Coronary artery (tissue), 2 donors: ENCODE measurements around the gene CTPS2.
"Not testable (repeated sequence)": the region's sequence is repeated elsewhere in the genome, so short reads cannot be mapped to it uniquely, and the experiment has no call there.

ENCODE experiments used
- DNase-seq: peaks from one replicate; pipeline ENCODE4 v3.0.0-alpha.2; 2017; ENCODE audit warnings: low spot score
- H3K27ac ChIP-seq, 2 donors: fragments of 200-600 bp; sonication (generic); one replicate each; pipeline ENCODE4 v1.5.1; 2016 to 2019
- H3K4me3 ChIP-seq: fragments of 200-600 bp; sonication (generic); 2 replicates; pipeline ENCODE4 v1.5.1; 2016; ENCODE audit warnings: mild to moderate bottlenecking, moderate library complexity
- CTCF ChIP-seq: fragments of 200-600 bp; sonication (generic); IDR thresholded peaks from one replicate; pipeline ENCODE4 v1.5.1; 2019; ENCODE audit warnings: antibody characterized with exemption

Gene CTPS2

DNA sequence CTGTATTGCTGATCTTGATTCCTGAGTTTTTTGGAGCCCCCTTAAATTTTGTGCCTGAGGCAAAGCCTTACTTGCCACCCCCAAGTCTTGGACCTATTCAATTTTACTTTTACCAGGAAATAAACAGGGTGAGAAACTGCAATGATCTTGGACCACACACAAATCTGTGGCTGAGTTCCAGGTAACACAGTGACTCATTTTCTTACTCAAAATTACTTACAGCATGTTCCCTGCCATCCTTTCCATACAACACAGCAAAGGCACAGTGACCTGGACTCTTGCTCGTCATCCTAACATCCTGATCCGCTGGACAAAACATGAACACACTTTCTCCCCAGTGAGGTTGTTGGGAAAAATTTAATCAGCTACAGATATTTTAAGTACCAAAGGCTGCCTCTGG is 123.3 kb downstream of the CTPS2 start:
- no peak overlapping the region for H3K4me3 ChIP-seq
- TF ChIP-seq CTCF = no peak
- no peak overlapping the region for H3K27ac ChIP-seq
- no peak for DNase-seq

DNA sequence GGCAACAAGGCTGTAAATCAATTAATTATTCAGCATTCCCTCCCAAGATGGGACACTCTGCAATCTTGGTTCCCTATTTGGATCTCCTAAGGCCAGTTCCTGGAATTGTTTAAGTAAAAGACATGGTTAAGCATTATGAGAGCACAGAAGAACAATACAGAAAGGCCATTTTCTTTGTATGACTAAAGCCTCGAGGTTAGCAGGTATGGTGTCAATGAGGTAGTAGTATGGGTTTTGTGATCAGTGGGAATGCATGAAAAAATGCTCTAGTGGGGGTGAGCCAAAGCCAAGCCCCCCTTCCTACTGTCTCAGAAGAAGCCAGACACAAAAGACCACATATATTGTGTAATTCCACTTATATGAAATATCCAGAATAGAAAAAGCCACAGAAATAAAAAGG is 124.2 kb downstream of the CTPS2 start:
- Histone ChIP-seq H3K27ac (no peak overlapping the region), H3K4me3 (no peak overlapping the region)
- TF ChIP-seq CTCF = no peak
- DNase-seq = no peak

- no peak for DNase-seq
- TF ChIP-seq CTCF = no peak
- Histone ChIP-seq H3K4me3 (no peak overlapping the region), H3K27ac (no peak overlapping the region)
These were observed 124.6 kb downstream of the CTPS2 start for GRCh38 chrX:16587836-16588235.

DNA sequence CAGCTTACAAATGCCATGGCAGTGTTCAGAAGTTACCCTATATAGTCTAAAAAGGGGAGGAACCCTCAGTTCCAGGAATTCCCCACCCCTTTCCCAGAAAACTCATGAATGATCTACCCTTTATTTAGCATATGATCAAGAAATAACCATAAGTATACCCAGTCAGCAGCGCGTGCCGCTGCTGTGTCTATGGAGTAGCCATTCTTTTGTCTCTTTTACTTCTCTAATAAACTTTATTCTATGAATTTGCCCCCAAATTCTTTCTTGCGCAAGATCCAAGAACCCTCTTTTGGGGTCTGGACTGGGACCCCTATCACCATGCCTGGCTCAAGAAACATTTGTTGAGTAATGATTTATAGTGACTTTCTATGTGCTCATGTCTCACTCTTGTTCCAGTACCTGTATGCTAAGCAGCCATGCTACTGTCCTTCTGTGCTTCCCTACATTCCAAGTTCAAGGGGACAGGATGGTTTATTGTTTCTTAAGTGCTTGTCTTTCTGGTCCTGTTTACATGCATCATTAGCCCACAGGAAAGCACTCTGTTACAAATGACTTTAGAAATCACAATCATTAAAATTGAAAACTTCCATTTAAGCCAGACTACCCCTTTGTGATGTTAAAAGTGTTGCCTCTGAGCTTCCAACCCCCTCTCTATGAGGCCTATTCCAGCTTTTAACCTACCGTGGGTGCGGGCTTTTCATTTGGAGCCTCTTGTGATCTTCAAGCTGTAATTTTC is 125.9 kb downstream of the CTPS2 start:
- DNase-seq = no peak
- Histone ChIP-seq H3K4me3 (no peak overlapping the region), H3K27ac (no peak overlapping the region)
- TF ChIP-seq CTCF = no peak

GRCh38 chrX:16585486-16586376 is 126.7 kb downstream of the CTPS2 start:
- TF ChIP-seq CTCF = no peak
- H3K27ac ChIP-seq = no peak overlapping the region
- DNase-seq = no peak
- no peak overlapping the region for H3K4me3 ChIP-seq

DNA sequence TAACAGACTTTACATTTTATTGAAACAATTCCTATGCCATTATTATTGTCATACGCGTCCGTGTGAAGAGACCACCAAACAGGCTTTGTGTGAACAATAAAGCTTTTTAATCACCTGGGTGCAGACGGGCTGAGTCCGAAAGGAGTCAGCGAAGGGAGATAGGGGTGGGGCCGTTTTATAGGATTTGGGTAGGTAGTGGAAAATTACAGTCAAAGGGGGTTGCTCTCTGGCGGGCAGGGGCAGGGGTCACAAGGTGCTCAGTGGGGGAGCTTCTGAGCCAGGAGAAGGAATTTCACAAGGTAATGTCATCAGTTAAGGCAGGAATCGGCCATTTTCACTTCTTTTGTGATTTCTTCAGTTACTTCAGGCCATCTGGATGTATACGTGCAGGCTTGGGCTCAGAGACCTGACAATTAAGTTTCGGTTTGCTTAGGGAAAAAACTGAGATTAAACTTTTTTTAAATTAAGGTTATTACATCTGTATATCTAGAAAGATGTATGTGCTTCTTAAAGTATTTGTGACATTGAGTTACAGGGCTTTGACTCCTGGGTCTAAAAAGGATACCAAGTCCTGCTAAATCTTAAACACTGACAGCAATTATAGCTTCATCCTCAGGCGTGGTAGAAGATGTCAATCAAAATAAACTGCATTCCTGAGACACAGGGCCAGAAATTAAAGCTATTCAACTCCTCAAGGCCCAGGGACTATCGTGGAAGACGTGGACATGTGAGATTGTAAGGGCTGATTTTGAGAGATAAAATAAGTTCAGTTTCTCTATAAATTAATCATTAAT is 132.3 kb downstream of the CTPS2 start:
- DNase-seq, H3K4me3 ChIP-seq, H3K27ac ChIP-seq: not testable (repeated sequence)

- H3K27ac ChIP-seq = no peak overlapping the region
- no peak overlapping the region for H3K4me3 ChIP-seq
- no peak for TF ChIP-seq CTCF
- no peak for DNase-seq
These were observed 133.0 kb downstream of the CTPS2 start for GRCh38 chrX:16579517-16579916.
